Ascending aorta (tissue), 2 donors: Measurements from ENCODE around the gene LTV1. TPM values are rescaled to one million over a fixed set of nuclear protein-coding genes. Genes with fewer than 3 reads are reported as not detected.
"Not testable (repeated sequence)": the region's sequence is repeated elsewhere in the genome, so short reads cannot be mapped to it uniquely, and the experiment has no call there.

Experiments
- DNase-seq, 2 donors: peaks; one replicate each; pipeline ENCODE4 v3.0.0-alpha.2; 2019; ENCODE audit warnings: low spot score in 2 of 2
- H3K27ac ChIP-seq, 2 donors: fragments of 200-600 bp; sonication (generic); one replicate each; pipeline ENCODE4 v1.5.1; 2016 to 2017; ENCODE audit warnings: mild to moderate bottlenecking in 1 of 2
- H3K27me3 ChIP-seq: fragments of 200-600 bp; sonication (generic); one replicate; pipeline ENCODE4 v1.5.1; 2017
- H3K36me3 ChIP-seq, 2 donors: fragments of 200-600 bp; sonication (generic); one replicate each; pipeline ENCODE4 v1.5.1; 2016
- H3K4me1 ChIP-seq, 2 donors: fragments of 200-600 bp; sonication (generic); one replicate each; pipeline ENCODE4 v1.5.1; 2016 to 2017; ENCODE audit warnings: mild to moderate bottlenecking in 1 of 2
- H3K4me3 ChIP-seq, 2 donors: fragments of 200-600 bp; sonication (generic); one replicate each; pipeline ENCODE4 v1.5.1; 2016 to 2017; ENCODE audit warnings: mild to moderate bottlenecking in 1 of 2
- H3K9me3 ChIP-seq, 2 donors: fragments of 200-600 bp; sonication (generic); one replicate each; pipeline ENCODE4 v1.5.1; 2016
- CTCF ChIP-seq, 3 experiments: fragments of 200-600 bp in 2 of 3; fragments of 450-650 bp in 1 of 3; sonication (generic) in 2 of 3; IDR thresholded peaks; one replicate each; pipeline ENCODE4 v1.5.1; 2016 to 2019; ENCODE audit warnings: antibody characterized with exemption in 3 of 3, mild to moderate bottlenecking in 1 of 3, moderate library complexity in 1 of 3
- intact Hi-C: fragments of 100-400 bp; cut with DNase I; formaldehyde crosslinking; loops from one replicate; pipeline ENCODE4 v1.15.1; 2023
- total RNA-seq: library from RNA; depleted of rRNA; stranded (reverse); fragments of >200 nt; gene quantifications from one replicate; pipeline ENCODE4 v1.1.0, GENCODE V29; 2016

The LTV1 gene
- total RNA-seq, 1 donor from 2014 or later: 4.6 TPM

- H3K9me3 ChIP-seq: no peaks in the 10 kb centered on the region
- H3K36me3 ChIP-seq: peaks cover 48 to 59% of the 10 kb centered on the region in 2 donors
- H3K27me3 ChIP-seq: no peaks in the 10 kb centered on the region
- TF ChIP-seq CTCF (IDR thresholded peaks at IDR 0.05): no peak
- intact Hi-C loops: no loop called here
- no peak overlapping the region for H3K27ac ChIP-seq
- no peaks in the 10 kb centered on the region for H3K4me1 ChIP-seq
- no peak overlapping the region for H3K4me3 ChIP-seq
- DNase-seq: no peak
These were observed 20.6 kb downstream of the LTV1 start for GRCh38 chr6:143863771-143864170.

DNA sequence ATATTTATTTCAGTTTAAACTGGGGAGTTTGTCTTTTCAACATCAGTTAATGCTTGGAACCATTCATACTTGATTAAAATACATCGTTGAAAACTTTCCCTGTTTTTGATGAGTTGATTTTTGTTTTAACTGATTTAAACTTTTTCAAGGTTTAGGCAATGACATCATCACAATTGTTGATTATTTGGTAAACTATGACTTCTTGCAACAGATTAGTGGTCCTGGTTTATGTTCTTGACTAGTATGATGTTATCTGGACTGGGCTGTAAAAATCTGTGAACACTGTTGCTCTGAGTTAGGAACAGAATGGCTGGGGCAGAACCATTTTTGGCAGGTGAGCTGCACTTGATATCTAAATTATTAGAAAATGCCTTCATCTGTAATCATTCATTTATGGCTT is 21.1 kb downstream of the LTV1 start, which contains the start of gene ZC2HC1B:
TSS of gene ZC2HC1B (plus strand) at position 241 of the 400 bp plus-strand sequence. CDS start at position 307, 66 bp downstream.
- intact Hi-C loops: no loop called here
- Histone ChIP-seq H3K9me3 (no peaks in the 10 kb centered on the region), H3K4me1 (no peaks in the 10 kb centered on the region), H3K27me3 (no peaks in the 10 kb centered on the region), H3K4me3 (no peak within 1 kb of the TSS), H3K36me3 (peaks cover 43 to 54% of the 10 kb centered on the region in 2 donors), H3K27ac (no peak within 1 kb of the TSS)
- no peak for TF ChIP-seq CTCF (IDR thresholded peaks at IDR 0.05)
- no peak for DNase-seq

DNA sequence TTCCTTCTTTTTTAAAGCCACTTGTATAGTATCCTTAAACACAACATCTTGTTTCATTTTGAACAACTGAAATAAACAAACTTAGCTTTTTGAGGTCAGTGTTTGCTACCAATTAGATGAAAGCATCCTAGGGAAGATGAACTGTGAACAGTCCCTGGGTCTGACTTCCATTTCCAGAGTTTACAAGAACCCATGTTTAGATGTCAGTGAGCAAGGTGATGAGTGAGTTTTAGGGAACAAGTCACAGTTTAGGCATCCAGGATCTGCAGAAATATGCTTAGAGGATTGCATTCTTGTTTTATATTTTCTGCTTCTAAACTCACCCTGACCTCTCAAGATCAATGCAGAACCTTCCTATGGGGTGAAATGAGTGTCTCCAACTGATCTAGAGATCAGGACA is 24.1 kb downstream of the LTV1 start:
- H3K4me1 ChIP-seq: no peaks in the 10 kb centered on the region
- DNase-seq: no peak
- peaks cover 16 to 24% of the 10 kb centered on the region in 2 donors for H3K36me3 ChIP-seq
- intact Hi-C loops: no loop called here
- H3K9me3 ChIP-seq: no peaks in the 10 kb centered on the region
- H3K27me3 ChIP-seq: no peaks in the 10 kb centered on the region
- no peak overlapping the region for H3K4me3 ChIP-seq
- no peak overlapping the region for H3K27ac ChIP-seq
- TF ChIP-seq CTCF (IDR thresholded peaks at IDR 0.05): no peak

DNA sequence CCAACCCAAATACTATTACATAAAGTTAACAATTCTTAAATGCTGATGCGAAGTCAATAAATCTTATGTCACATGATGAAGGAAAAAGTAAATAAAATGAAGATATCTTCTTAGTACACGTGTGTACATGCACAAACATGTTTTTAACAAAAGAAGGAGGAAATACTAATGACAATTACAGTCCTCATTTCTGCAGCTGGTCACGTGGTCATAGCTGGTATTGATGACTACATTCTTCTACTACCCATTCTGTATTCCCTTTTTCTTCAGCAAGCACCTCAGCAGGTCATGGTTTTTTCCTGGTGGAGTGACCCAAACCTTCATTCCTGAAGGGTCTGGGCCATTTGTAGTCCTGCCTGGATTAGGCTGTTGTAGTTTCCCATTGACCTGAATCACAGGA is 25.7 kb downstream of the LTV1 start:
- H3K4me1 ChIP-seq, DNase-seq, H3K36me3 ChIP-seq, intact Hi-C loops, H3K4me3 ChIP-seq, H3K9me3 ChIP-seq, H3K27me3 ChIP-seq, H3K27ac ChIP-seq: not testable (repeated sequence)

DNA sequence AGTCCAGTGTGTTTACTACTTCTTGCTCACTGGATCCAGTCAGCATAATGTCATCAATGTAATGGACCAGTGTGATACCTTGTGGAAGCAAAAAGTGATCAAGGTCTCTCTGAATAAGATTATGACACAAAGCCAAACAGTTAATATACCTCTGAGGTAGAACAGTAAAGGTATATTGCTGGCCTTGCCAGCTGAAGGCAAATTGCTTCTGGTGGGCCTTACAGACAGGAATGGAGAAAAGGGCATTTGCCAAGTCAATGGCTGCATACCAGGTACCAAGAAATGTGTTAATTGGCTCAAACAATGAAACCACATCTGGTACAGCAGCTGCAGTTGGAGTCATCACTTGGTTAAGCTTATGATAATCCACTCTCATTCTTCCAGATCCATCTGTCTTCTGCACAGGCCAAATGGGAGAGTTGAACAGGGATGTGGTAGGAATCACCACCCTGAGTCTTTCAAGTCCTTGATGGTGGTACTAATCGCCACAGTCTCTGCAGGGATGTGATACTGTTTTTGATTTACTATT is 28.1 kb downstream of the LTV1 start:
- H3K27ac ChIP-seq, H3K27me3 ChIP-seq, DNase-seq, intact Hi-C loops, H3K9me3 ChIP-seq, H3K4me1 ChIP-seq, H3K36me3 ChIP-seq, H3K4me3 ChIP-seq: not testable (repeated sequence)

- H3K36me3 ChIP-seq: no peaks in the 10 kb centered on the region
- no peaks in the 10 kb centered on the region for H3K27me3 ChIP-seq
- H3K4me1 ChIP-seq: no peaks in the 10 kb centered on the region
- no peak for TF ChIP-seq CTCF (IDR thresholded peaks at IDR 0.05)
- peaks cover 0 to 5% of the 10 kb centered on the region in 2 donors for H3K9me3 ChIP-seq
- no peak overlapping the region for H3K4me3 ChIP-seq
- H3K27ac ChIP-seq: no peak overlapping the region
- intact Hi-C loops: no loop called here
- DNase-seq: no peak
These were observed 29.1 kb downstream of the LTV1 start for GRCh38 chr6:143872201-143872600.

DNA sequence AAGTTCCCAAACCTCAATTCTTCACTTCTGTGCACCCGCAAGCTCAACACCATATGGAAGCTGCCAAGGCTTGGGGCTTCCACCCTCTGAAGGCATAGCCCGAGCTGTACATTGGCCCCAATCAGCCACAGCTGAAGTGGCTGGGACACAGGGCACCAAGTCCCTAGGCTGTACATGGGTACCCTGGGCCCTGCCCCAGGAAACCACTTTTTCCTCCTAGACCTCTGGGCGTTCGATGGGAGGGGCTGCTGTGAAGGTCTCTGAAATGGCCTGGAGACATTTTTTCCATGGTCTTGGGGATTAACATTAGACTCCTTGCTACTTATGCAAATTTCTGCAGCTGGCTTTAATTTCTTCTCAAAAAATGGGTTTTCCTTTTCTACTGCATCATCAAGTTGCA is 30.5 kb downstream of the LTV1 start:
- H3K9me3 ChIP-seq, H3K27ac ChIP-seq, H3K4me3 ChIP-seq, H3K27me3 ChIP-seq, H3K36me3 ChIP-seq, intact Hi-C loops, DNase-seq, H3K4me1 ChIP-seq: not testable (repeated sequence)

GRCh38 chr6:143874503-143874902 is 31.4 kb downstream of the LTV1 start:
- intact Hi-C loops, H3K36me3 ChIP-seq, H3K27ac ChIP-seq, DNase-seq, H3K4me1 ChIP-seq, H3K27me3 ChIP-seq, H3K9me3 ChIP-seq, H3K4me3 ChIP-seq: not testable (repeated sequence)
